Adipocyte (in vitro differentiated cells): ENCODE data around the gene CWC27.
"Not testable (repeated sequence)": the region's sequence is repeated elsewhere in the genome, so short reads cannot be mapped to it uniquely, and the experiment has no call there.

ENCODE experiments used
- DNase-seq: peaks from one replicate; pipeline ENCODE4 v3.0.0-alpha.2; 2015; ENCODE audit warnings: low read depth
- H3K27me3 ChIP-seq: replicated peaks from 2 replicates; pipeline ENCODE4 v1.7.0; 2013; ENCODE audit warnings: mild to moderate bottlenecking, low read length, moderate library complexity; ENCODE audit not compliant: control insufficient read depth, insufficient read depth
- H3K36me3 ChIP-seq: 2 replicates; pipeline ENCODE4 v1.7.0; 2013; ENCODE audit warnings: low read length, mild to moderate bottlenecking, moderate library complexity; ENCODE audit not compliant: control insufficient read depth, insufficient read depth, severe bottlenecking
- H3K4me1 ChIP-seq: 2 replicates; pipeline ENCODE4 v1.7.0; 2013; ENCODE audit warnings: mild to moderate bottlenecking, low read length, moderate library complexity; ENCODE audit not compliant: control insufficient read depth, insufficient read depth
- H3K4me3 ChIP-seq: 2 replicates; pipeline ENCODE4 v1.7.0; 2013; ENCODE audit warnings: mild to moderate bottlenecking, low read length, moderate library complexity
- H3K9ac ChIP-seq: 2 replicates; pipeline ENCODE4 v1.7.0; 2013; ENCODE audit warnings: mild to moderate bottlenecking, low read length, moderate library complexity
- H3K9me3 ChIP-seq: 2 replicates; pipeline ENCODE4 v1.7.0; 2013; ENCODE audit warnings: mild to moderate bottlenecking, low read length, moderate library complexity; ENCODE audit not compliant: control insufficient read depth

The CWC27 gene

DNA sequence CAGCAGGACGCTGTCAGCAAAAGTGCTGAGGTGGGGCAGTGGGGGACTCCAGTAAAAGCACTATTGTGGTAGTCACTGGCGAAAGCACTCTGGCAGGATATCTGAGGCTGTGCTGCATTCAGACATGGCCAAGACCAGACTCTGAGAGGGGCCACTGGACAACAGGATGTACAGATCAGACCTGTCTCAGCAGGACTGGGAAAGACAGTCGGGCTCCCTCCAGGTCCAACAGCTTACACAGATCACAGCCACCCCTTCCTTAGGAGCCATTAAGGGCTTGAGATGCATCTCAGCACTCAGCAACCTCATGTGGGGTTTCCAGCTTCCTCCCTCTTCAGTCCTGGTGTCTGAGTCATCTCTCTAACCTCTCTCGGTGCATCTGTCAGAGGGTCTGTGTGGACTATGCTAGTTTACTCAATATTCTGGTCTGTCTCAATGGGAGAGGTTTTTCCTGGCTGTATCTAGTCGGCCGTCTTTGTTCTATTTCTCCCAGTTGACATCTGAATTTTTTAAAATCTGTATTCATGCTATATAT is 154.5 kb downstream of the CWC27 start:
- no peak overlapping the region for H3K4me3 ChIP-seq
- no peaks in the 10 kb centered on the region for H3K4me1 ChIP-seq
- H3K27me3 ChIP-seq, result no peaks in the 10 kb centered on the region
- H3K9me3 ChIP-seq, result peaks cover 23% of the 10 kb centered on the region
- no peak for DNase-seq
- H3K9ac ChIP-seq, result no peak overlapping the region
- peaks cover 5% of the 10 kb centered on the region for H3K36me3 ChIP-seq

DNA sequence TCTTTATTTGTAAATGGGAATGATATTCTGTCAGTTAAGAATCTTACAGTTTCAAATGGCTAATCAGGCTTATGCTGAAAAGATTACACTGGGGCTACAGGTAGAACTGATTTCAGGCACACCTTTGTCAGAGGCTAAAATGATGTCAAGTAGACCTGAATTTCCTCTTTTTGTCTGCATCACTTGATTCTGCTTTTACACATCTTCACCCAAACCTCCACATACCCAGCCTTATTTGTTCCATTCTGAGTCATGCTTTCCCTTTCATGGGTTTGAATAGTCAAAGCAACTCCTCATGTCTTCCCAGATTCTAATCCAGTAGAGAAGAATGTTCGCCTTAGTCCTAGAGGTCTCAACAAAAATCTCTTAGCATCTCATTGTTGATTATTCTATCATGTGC is 156.4 kb downstream of the CWC27 start:
- Histone ChIP-seq H3K4me3 (no peak overlapping the region), H3K27me3 (no peaks in the 10 kb centered on the region), H3K9me3 (peaks cover 20% of the 10 kb centered on the region), H3K9ac (no peak overlapping the region), H3K4me1 (no peaks in the 10 kb centered on the region), H3K36me3 (no peaks in the 10 kb centered on the region)
- DNase-seq, result no peak

DNA sequence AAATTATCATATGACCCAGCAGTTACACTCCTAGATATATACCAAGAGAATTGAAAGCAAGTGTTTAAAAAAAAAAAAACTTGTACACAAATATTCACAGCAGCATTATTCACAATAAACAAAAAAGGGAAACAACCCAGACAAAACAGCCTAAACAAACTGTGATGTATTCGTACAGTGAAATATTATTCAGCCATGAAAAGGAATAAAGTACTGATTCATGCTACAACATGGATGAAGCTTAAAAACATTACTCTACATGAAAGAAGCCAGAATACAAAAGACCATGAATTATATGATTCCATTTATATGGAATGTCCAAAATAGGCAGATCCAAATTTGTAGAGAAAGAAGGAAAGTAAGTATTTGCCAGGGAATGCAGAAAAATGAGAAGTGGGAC is 161.1 kb downstream of the CWC27 start:
- H3K4me3 ChIP-seq, result no peak overlapping the region
- no peaks in the 10 kb centered on the region for H3K27me3 ChIP-seq
- DNase-seq, result no peak
- no peaks in the 10 kb centered on the region for H3K9me3 ChIP-seq
- H3K4me1 ChIP-seq, result no peaks in the 10 kb centered on the region
- H3K36me3 ChIP-seq, result no peaks in the 10 kb centered on the region
- no peak overlapping the region for H3K9ac ChIP-seq

DNA sequence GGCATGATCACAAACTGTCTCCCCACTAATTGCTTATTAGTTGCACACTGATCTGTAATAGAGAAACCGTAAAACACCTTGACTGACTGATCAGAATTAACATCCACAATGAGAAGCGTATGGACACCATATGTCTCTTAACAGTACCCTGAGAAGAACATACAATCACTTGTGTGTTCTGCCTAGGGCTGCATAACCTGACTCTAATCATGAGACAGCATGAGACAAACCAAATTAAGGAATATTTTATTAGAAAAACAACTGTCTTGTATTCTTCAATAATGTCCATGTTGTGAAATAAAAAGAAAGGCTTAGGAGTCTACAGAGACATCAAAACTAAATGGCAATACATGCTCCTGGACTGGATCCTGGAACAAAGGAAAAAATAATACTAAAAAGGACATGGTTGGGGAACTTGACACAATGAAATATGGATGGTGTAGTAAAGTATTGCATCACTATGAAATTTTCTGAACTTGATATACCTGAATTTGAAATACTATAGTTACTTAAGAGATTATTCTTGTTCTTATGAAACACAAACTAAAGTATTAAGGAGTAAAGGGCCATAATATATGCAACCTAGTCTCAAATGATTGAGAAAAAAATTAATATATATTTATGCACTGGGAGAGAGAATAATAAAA is 162.1 kb downstream of the CWC27 start:
- peak; percentile 12 for DNase-seq
- Histone ChIP-seq H3K36me3 (no peaks in the 10 kb centered on the region), H3K27me3 (no peaks in the 10 kb centered on the region), H3K9ac (no peak overlapping the region), H3K4me3 (no peak overlapping the region), H3K4me1 (no peaks in the 10 kb centered on the region), H3K9me3 (peaks cover 2% of the 10 kb centered on the region)

DNA sequence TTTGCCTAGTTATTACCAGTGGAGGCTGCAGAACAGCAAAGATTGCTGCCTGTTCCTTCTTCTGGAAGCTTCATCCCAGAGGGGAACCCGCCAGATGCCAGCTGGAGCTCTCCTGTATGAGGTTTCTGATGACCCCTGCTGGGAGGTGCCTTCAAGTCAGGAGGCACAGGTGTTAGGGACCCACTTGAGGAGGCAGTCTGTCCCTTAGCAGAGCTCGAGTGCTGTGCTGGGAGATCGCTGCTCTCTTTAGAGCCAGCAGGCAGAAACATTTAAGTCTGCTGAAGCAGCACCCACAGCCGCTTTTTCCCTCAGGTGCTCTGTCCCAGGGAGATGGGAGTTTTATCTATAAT is 170.7 kb downstream of the CWC27 start:
- H3K4me1 ChIP-seq, H3K4me3 ChIP-seq, H3K27me3 ChIP-seq, DNase-seq, H3K9me3 ChIP-seq, H3K9ac ChIP-seq, H3K36me3 ChIP-seq: not testable (repeated sequence)

DNA sequence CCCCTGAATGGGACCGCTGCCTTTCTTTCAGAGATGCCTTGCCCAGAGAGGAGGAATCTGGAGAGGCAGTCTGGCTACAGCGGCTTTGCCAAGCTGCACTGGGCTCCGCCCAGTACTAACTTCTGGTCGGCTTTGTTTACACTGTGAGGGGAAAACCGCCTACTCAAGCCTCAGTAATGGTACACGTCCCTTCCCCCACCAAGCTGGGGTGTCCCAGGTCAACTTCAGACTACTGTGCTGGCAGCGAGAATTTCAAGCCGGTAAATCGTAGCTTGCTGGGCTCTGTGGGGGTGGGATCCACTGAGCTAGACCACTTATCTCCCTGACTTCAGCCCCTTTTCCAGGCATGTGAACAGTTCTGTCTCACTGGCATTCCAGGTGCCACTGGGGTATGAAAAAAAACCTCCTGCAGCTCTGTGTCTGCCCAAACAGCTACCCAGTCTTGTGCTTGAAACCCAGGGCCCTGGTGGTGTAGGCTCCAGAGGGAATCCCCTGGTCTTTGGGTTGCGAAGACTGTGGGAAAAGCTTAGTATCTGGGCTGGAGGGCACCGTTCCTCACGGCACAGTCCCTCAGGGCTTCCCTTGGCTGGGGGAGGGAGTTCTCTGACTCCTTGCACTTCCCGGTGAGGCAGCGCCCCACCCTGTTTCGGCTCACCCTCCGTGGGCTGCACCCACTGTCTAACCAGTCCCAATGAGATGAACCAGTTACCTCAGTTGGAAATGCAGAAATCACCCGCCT is 171.2 kb downstream of the CWC27 start:
- H3K27me3 ChIP-seq, result no peaks in the 10 kb centered on the region
- H3K36me3 ChIP-seq, result no peaks in the 10 kb centered on the region
- DNase-seq, result peak; percentile 27
- H3K9ac ChIP-seq, result no peak overlapping the region
- H3K4me3 ChIP-seq, result peak overlapping the region; percentile 38
- H3K4me1 ChIP-seq, result peaks cover 10% of the 10 kb centered on the region
- H3K9me3 ChIP-seq, result peaks cover 2% of the 10 kb centered on the region

DNA sequence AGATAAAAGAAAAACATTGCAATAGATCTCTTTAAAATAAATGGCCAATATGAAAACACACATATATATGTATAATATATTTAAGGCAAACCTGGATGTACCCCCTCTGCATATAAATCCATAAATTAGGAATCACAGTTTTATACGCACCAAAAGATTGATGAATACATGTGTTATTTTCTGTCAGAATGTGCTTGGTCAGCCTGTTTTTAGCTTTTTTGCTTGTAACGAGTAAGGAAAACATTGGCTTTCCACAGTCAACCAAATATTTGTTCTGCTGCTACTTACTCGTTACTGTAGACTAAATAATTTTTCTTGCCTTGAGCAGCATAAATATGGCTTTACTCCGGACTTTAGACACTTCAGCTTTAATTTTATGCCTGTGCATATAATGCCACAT is 173.7 kb downstream of the CWC27 start:
- no peak for DNase-seq
- Histone ChIP-seq H3K27me3 (no peaks in the 10 kb centered on the region), H3K36me3 (no peaks in the 10 kb centered on the region), H3K9ac (no peak overlapping the region), H3K4me1 (peaks cover 10% of the 10 kb centered on the region), H3K4me3 (no peak overlapping the region), H3K9me3 (no peaks in the 10 kb centered on the region)

DNA sequence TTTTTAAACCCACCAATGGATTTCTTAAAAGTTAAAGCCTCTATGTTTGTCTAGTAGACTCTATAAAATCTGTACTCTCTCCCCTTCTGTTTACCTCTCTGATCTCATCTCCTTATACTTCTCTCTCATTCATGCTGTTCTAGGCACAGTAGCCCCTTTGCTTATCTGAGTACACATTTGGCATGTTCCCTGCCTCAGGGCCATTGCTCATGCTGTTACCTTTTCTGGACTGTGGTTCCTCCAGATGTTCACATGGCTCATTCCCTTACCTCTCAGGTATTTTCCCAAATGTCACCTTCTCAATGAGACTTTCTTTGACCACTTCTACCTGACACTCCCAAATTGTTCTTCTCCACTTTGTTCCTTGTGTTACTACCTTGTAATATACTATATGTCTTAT is 176.1 kb downstream of the CWC27 start:
- H3K27me3 ChIP-seq, result no peaks in the 10 kb centered on the region
- H3K36me3 ChIP-seq, result no peaks in the 10 kb centered on the region
- H3K9me3 ChIP-seq, result no peaks in the 10 kb centered on the region
- peaks cover 5% of the 10 kb centered on the region for H3K4me1 ChIP-seq
- DNase-seq, result no peak
- no peak overlapping the region for H3K9ac ChIP-seq
- H3K4me3 ChIP-seq, result no peak overlapping the region

DNA sequence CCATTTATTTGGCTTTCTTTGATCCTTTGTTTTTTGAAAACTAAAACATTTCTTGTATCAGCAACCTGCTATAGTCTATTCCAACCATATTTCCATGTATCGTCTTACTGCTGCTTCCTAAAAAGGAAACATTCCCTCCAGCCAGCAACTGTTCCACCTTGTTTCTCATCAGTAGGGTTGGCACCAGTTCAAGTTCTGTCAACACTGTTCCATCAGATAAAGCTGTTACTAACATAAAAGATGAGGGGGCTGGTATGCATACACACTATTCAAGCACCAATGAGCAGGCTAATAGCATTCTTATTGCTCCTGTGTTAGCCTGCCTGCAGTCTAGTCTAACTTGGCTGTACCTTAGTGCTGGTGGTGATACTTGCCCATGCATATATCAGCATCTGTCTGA is 178.3 kb downstream of the CWC27 start:
- Histone ChIP-seq H3K4me1 (no peaks in the 10 kb centered on the region), H3K9me3 (no peaks in the 10 kb centered on the region), H3K4me3 (no peak overlapping the region), H3K27me3 (no peaks in the 10 kb centered on the region), H3K36me3 (no peaks in the 10 kb centered on the region), H3K9ac (no peak overlapping the region)
- no peak for DNase-seq

DNA sequence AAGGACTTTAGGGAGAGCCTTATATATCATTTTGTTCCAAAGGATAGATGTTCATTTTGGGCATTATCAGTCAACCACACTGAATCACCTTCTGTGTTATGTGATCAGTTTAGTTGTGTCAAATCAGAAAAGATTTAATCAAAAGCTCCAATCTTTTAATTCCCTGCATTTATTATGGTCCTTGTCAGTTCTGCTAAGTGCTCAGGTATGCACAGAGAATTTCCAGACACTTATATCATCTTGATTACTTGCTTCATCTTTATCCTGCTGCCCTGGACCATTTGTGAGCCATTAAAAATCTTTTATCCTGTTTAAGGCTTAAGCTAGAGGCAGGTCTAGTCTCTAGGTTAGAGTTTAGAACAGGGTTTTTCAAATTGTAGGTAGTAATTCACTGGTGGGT is 179.1 kb downstream of the CWC27 start:
- DNase-seq, result no peak
- H3K4me1 ChIP-seq, result peaks cover 5% of the 10 kb centered on the region
- no peaks in the 10 kb centered on the region for H3K9me3 ChIP-seq
- H3K27me3 ChIP-seq, result no peaks in the 10 kb centered on the region
- no peaks in the 10 kb centered on the region for H3K36me3 ChIP-seq
- no peak overlapping the region for H3K4me3 ChIP-seq
- no peak overlapping the region for H3K9ac ChIP-seq

DNA sequence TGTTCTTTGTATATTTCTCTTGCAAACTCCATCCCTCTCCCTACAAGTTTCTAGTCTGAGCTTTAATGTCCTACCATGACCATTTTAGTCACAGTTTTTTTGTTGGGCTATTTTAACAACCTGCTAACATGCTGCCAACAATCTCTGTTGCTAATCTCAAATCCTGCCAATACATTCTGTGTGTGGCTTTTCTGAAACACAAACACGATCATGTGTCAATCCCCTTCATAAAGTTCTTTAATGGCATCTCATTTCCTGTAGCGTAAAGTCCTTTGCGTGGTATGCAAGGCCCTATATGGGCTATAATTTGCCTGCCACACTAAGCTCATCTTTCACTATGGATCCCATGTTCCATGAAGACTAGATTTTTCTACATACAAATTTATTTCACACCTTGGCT is 180.6 kb downstream of the CWC27 start:
- Histone ChIP-seq H3K9me3 (no peaks in the 10 kb centered on the region), H3K4me3 (no peak overlapping the region), H3K4me1 (peaks cover 16% of the 10 kb centered on the region), H3K36me3 (no peaks in the 10 kb centered on the region), H3K9ac (no peak overlapping the region), H3K27me3 (no peaks in the 10 kb centered on the region)
- no peak for DNase-seq
